Activated T-cell treated with anti-CD3 and anti-CD28 coated beads, Interleukin-2, amount 50 U/mL, for 4 hours (primary cell): ENCODE results near the gene LHFPL3. TPM values are rescaled to one million over a fixed set of nuclear protein-coding genes. Genes with fewer than 3 reads are reported as not detected.
"Not testable (repeated sequence)": the region's sequence is repeated elsewhere in the genome, so short reads cannot be mapped to it uniquely, and the experiment has no call there.

Experiments used
- ATAC-seq, 2 donors: fragments of 200-7000 bp; cut with Tn5 transposase; one replicate each; pipeline ENCODE4 v1.10.0; 2021
- DNase-seq: peaks from one replicate; pipeline ENCODE4 v3.0.0-alpha.2; 2020
- H3K27me3 Mint-ChIP-seq: one replicate; pipeline ENCODE4 v1.8.0; 2021; ENCODE audit warnings: low read depth, mixed read lengths
- H3K36me3 Mint-ChIP-seq: one replicate; pipeline ENCODE4 v1.8.0; 2022; ENCODE audit warnings: mixed read lengths; ENCODE audit not compliant: insufficient read depth
- H3K4me1 Mint-ChIP-seq: one replicate; pipeline ENCODE4 v1.8.0; 2021; ENCODE audit warnings: low read depth, mixed read lengths
- H3K4me3 Mint-ChIP-seq: one replicate; pipeline ENCODE4 v1.8.0; 2021; ENCODE audit warnings: mild to moderate bottlenecking, moderate library complexity, mixed read lengths
- H3K9me3 Mint-ChIP-seq: one replicate; pipeline ENCODE4 v1.8.0; 2021; ENCODE audit warnings: mixed read lengths
- total RNA-seq, 3 donors: library from RNA; stranded (reverse); gene quantifications; one replicate each; pipeline ENCODE4 v1.2.1, GENCODE V29; 2021

Gene LHFPL3
- total RNA-seq, 3 donors from 2014 or later = not detected

- ATAC-seq (no peak), DNase-seq (no peak)
- Mint-ChIP-seq H3K27me3 (no peaks in the 10 kb centered on the region), H3K9me3 (no peaks in the 10 kb centered on the region), H3K4me3 (no peak overlapping the region), H3K4me1 (no peaks in the 10 kb centered on the region), H3K36me3 (no peaks in the 10 kb centered on the region)
Observed at GRCh38 chr7:104541897-104542296, 213.5 kb downstream of the LHFPL3 start.

GRCh38 chr7:104548861-104549260 is 220.5 kb downstream of the LHFPL3 start:
- H3K4me1 Mint-ChIP-seq = no peaks in the 10 kb centered on the region
- ATAC-seq (no peak), DNase-seq (no peak)
- peaks cover 3% of the 10 kb centered on the region for H3K9me3 Mint-ChIP-seq
- no peak overlapping the region for H3K4me3 Mint-ChIP-seq
- H3K27me3 Mint-ChIP-seq = no peaks in the 10 kb centered on the region
- H3K36me3 Mint-ChIP-seq = no peaks in the 10 kb centered on the region

DNA sequence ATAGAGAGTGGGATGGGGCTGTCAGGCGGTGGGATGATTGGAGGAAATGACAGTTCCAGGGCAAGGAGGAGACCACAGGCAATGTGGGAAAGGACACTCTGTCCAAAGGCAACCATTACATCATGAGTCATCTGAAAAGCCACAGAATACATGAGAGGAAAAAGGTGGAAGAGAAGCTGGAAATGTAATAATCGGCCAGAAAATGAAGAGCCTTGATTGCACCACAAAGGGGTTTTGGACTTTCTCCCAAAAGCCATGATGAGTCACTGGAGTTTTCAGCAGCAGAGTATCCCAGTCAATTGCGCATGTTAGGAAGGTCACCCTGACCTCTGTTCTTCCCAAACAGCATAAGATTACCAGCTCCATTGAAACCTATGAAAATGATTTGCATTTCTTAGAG is 222.0 kb downstream of the LHFPL3 start:
- Mint-ChIP-seq H3K9me3 (peaks cover 8% of the 10 kb centered on the region), H3K36me3 (no peaks in the 10 kb centered on the region), H3K4me3 (no peak overlapping the region), H3K4me1 (no peaks in the 10 kb centered on the region), H3K27me3 (no peaks in the 10 kb centered on the region)
- ATAC-seq (no peak), DNase-seq (no peak)

GRCh38 chr7:104551226-104551625 is 222.8 kb downstream of the LHFPL3 start:
- Mint-ChIP-seq H3K27me3 (no peaks in the 10 kb centered on the region), H3K4me3 (no peak overlapping the region), H3K36me3 (no peaks in the 10 kb centered on the region), H3K4me1 (no peaks in the 10 kb centered on the region), H3K9me3 (peaks cover 8% of the 10 kb centered on the region)
- DNase-seq (no peak), ATAC-seq (no peak)

- Mint-ChIP-seq H3K4me1 (no peaks in the 10 kb centered on the region), H3K36me3 (no peaks in the 10 kb centered on the region), H3K9me3 (peaks cover 13% of the 10 kb centered on the region), H3K4me3 (no peak overlapping the region), H3K27me3 (no peaks in the 10 kb centered on the region)
- ATAC-seq (no peak), DNase-seq (no peak)
Observed at GRCh38 chr7:104552102-104552501, 223.7 kb downstream of the LHFPL3 start.

GRCh38 chr7:104553074-104553473 is 224.7 kb downstream of the LHFPL3 start:
- no peaks in the 10 kb centered on the region for H3K36me3 Mint-ChIP-seq
- H3K4me1 Mint-ChIP-seq = no peaks in the 10 kb centered on the region
- peaks cover 16% of the 10 kb centered on the region for H3K9me3 Mint-ChIP-seq
- DNase-seq (no peak), ATAC-seq (no peak)
- H3K27me3 Mint-ChIP-seq = no peaks in the 10 kb centered on the region
- H3K4me3 Mint-ChIP-seq = no peak overlapping the region

DNA sequence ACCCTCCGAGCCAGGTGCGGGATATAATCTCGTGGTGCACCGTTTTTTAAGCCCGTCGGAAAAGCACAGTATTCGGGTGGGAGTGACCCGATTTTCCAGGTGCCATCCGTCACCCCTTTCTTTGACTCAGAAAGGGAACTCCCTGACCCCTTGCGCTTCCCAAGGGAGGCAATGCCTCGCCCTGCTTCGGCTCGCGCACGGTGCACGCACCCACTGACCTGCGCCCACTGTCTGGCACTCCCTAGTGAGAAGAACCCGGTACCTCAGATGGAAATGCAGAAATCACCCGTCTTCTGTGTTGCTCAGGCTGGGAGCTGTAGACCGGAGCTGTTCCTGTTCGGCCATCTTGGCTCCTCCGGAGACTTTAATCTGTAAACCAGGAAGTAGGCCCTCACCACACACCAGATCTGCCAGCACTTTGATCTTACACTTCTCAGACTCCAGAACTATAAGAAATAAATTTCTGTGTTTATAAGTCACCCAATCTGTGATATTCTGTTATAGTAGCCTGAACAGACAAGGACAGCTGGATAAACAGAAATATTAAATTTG is 235.0 kb downstream of the LHFPL3 start:
- H3K9me3 Mint-ChIP-seq, H3K27me3 Mint-ChIP-seq, H3K4me3 Mint-ChIP-seq, H3K4me1 Mint-ChIP-seq, DNase-seq, ATAC-seq, H3K36me3 Mint-ChIP-seq: not testable (repeated sequence)

DNA sequence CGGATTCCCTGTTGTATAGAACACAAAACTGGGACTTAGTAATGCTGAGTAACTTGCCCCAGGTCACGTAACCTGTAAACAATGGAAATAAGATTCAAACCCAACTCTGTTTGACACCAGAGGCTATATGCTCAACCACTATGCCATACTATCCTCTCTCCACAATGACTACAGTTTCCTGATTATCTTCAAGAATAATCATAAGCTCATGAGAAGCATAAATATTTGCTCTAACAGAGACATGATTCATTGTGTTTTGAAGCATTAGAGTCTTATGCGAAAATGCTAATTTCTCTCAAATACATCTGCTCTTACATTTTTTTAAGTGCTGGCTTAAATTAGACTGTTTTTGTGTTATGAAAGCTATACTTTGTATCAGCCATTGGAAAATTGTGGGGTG is 241.3 kb downstream of the LHFPL3 start:
- DNase-seq (no peak), ATAC-seq (no peak)
- no peak overlapping the region for H3K4me3 Mint-ChIP-seq
- no peaks in the 10 kb centered on the region for H3K9me3 Mint-ChIP-seq
- H3K27me3 Mint-ChIP-seq = peaks cover 2% of the 10 kb centered on the region
- H3K4me1 Mint-ChIP-seq = no peaks in the 10 kb centered on the region
- no peaks in the 10 kb centered on the region for H3K36me3 Mint-ChIP-seq

GRCh38 chr7:104572554-104572953 is 244.2 kb downstream of the LHFPL3 start:
- Mint-ChIP-seq H3K4me3 (no peak overlapping the region), H3K9me3 (no peaks in the 10 kb centered on the region), H3K36me3 (no peaks in the 10 kb centered on the region), H3K4me1 (no peaks in the 10 kb centered on the region), H3K27me3 (peaks cover 2% of the 10 kb centered on the region)
- no peak for DNase-seq
- no peak for ATAC-seq

GRCh38 chr7:104584620-104585019 is 256.2 kb downstream of the LHFPL3 start:
- no peaks in the 10 kb centered on the region for H3K9me3 Mint-ChIP-seq
- no peaks in the 10 kb centered on the region for H3K36me3 Mint-ChIP-seq
- ATAC-seq = no peak

DNA sequence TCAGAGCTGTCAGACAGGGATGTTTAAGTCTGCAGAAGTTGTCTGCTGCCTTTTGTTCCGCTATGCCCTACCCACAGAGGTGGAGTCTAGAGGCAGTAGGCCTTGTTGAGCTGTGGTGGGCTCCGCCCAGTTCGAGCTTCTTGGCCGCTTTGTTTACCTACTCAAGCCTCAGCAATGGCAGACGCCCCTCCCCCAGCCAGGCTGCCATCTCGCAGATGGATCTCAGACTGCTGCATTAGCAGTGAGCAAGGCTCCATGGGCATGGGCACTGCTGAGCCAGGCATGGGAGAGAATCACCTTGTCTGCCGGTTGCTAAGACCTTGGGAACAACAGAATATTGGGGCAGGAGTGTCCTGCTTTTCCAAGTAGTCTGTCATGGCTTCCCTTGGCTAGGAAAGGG is 267.2 kb downstream of the LHFPL3 start:
- H3K4me3 Mint-ChIP-seq, ATAC-seq, DNase-seq, H3K27me3 Mint-ChIP-seq, H3K9me3 Mint-ChIP-seq, H3K4me1 Mint-ChIP-seq, H3K36me3 Mint-ChIP-seq: not testable (repeated sequence)

More at GRCh38 chr7:104584620-104585019, 256.2 kb downstream of the LHFPL3 start:
- H3K4me3 Mint-ChIP-seq = no peak overlapping the region
- no peak for DNase-seq
- H3K4me1 Mint-ChIP-seq = no peaks in the 10 kb centered on the region
- H3K27me3 Mint-ChIP-seq = no peaks in the 10 kb centered on the region

DNA sequence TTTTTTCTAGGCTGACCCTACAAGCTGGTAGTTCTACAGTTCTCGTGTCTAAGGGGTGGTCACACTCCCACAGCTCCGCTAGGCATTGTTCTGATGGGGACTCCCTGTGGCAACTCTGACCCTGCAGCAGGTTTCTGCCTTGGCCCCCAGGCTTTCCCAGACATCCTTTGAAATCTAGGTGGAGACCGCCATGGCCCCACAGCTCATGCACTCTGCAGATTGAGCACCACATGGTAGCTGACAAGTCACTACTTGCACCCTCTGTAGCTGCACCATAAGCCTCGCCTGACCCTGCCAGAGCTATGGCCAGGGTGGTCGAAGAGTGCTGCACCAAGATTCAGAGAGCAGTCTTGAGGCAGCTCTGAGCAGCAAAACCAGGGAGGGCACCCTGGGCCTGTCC is 275.6 kb downstream of the LHFPL3 start:
- no peaks in the 10 kb centered on the region for H3K9me3 Mint-ChIP-seq
- no peak overlapping the region for H3K4me3 Mint-ChIP-seq
- ATAC-seq (no peak), DNase-seq (no peak)
- peaks cover 4% of the 10 kb centered on the region for H3K27me3 Mint-ChIP-seq
- no peaks in the 10 kb centered on the region for H3K4me1 Mint-ChIP-seq
- H3K36me3 Mint-ChIP-seq = no peaks in the 10 kb centered on the region

- ATAC-seq = no peak
- Mint-ChIP-seq H3K36me3 (no peaks in the 10 kb centered on the region), H3K4me3 (no peak overlapping the region), H3K27me3 (peaks cover 4% of the 10 kb centered on the region), H3K9me3 (no peaks in the 10 kb centered on the region), H3K4me1 (no peaks in the 10 kb centered on the region)
- no peak for DNase-seq
Observed at GRCh38 chr7:104604706-104605105, 276.3 kb downstream of the LHFPL3 start.

- H3K27me3 Mint-ChIP-seq = peaks cover 5% of the 10 kb centered on the region
- no peaks in the 10 kb centered on the region for H3K9me3 Mint-ChIP-seq
- no peaks in the 10 kb centered on the region for H3K4me1 Mint-ChIP-seq
- H3K36me3 Mint-ChIP-seq = no peaks in the 10 kb centered on the region
- H3K4me3 Mint-ChIP-seq = no peak overlapping the region
- ATAC-seq = no peak
- no peak for DNase-seq
Observed at GRCh38 chr7:104621321-104621720, 292.9 kb downstream of the LHFPL3 start.

DNA sequence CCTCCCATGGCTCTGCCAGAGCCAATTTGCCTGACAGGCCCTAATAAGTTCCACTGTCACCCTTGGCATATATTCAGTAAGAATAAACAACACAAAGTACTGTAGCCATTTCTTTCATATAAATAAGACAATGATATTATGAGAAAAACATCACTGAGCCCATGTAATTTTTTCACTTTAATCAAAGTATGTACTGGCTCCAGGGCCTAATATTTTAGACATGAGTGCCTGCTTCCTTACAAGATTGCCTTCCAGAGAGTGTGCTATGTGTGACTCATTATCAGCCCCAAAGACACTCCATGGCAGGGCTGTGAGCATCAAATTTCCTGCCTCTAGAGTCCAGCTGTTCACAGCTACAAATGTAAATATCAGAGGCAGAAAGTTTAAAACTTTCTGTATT is 297.6 kb downstream of the LHFPL3 start:
- H3K27me3 Mint-ChIP-seq = peaks cover 4% of the 10 kb centered on the region

GRCh38 chr7:104627516-104627915 is 299.1 kb downstream of the LHFPL3 start:
- H3K9me3 Mint-ChIP-seq = no peaks in the 10 kb centered on the region
- ATAC-seq = no peak
- no peaks in the 10 kb centered on the region for H3K36me3 Mint-ChIP-seq
- no peak overlapping the region for H3K4me3 Mint-ChIP-seq
- no peaks in the 10 kb centered on the region for H3K4me1 Mint-ChIP-seq
- no peak for DNase-seq
- peaks cover 4% of the 10 kb centered on the region for H3K27me3 Mint-ChIP-seq

More for the DNA sequence above, 297.6 kb downstream of the LHFPL3 start:
- ATAC-seq (no peak), DNase-seq (no peak)
- no peak overlapping the region for H3K4me3 Mint-ChIP-seq
- no peaks in the 10 kb centered on the region for H3K4me1 Mint-ChIP-seq
- H3K9me3 Mint-ChIP-seq = no peaks in the 10 kb centered on the region
- H3K36me3 Mint-ChIP-seq = no peaks in the 10 kb centered on the region
